A549 treated with DMSO at 1 μM for 4 hours (cell line): ENCODE results near the gene BACE1. TPM values are rescaled to one million over a fixed set of nuclear protein-coding genes. Genes with fewer than 3 reads are reported as not detected.

Experiments
- total RNA-seq: library from RNA; stranded (reverse); fragments of 200-300 nt; extraction: Qiagen RNA extraction; gene quantifications from 5 replicates; pipeline ENCODE4 v1.2.3, GENCODE V29; 2022; ENCODE audit warnings: low read depth

Gene BACE1
- 8.0 to 10.6 TPM (median 8.9 TPM) in 5 replicates for total RNA-seq

DNA sequence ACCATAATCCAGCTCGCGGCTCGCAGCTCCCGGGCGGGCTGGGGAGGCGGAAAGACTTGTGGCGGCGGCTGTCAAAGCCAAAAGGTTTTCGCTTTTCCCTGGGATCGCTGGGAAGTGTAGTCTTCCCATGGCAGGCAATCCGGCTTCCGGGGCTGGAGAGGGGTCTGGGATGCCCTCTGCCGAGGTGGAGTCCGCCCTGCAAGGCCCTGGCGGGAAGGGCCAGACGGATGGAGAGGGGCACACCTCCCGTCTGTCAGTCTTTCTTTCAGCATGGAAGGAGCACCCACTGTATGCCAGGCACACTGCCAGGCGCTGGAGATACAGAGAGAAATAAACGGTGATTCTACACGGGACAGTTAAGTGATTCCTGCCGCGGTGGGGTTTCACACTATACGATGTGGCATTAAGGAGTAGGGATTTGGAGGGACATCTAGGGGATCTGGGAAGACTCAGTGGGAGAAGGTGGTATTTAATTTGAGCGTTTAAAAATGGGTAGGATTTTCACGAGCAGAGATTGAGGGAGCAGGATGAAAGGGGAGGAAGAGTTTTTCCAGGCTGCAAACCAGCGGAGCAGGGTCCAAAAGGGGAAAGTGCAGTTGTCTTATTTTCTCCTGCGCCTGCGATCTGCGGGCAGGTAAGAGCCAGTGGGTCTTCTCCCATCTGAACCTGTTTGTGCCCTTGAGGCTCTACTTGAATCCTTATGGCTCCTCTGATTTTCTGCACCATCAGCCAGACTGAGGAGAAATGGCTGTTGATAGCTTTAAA, at the start of gene BACE1:
Gene BACE1 (minus strand): TSS at position 60 of the 765 bp plus-strand sequence. CDS start 461 bp downstream, outside the sequence.

DNA sequence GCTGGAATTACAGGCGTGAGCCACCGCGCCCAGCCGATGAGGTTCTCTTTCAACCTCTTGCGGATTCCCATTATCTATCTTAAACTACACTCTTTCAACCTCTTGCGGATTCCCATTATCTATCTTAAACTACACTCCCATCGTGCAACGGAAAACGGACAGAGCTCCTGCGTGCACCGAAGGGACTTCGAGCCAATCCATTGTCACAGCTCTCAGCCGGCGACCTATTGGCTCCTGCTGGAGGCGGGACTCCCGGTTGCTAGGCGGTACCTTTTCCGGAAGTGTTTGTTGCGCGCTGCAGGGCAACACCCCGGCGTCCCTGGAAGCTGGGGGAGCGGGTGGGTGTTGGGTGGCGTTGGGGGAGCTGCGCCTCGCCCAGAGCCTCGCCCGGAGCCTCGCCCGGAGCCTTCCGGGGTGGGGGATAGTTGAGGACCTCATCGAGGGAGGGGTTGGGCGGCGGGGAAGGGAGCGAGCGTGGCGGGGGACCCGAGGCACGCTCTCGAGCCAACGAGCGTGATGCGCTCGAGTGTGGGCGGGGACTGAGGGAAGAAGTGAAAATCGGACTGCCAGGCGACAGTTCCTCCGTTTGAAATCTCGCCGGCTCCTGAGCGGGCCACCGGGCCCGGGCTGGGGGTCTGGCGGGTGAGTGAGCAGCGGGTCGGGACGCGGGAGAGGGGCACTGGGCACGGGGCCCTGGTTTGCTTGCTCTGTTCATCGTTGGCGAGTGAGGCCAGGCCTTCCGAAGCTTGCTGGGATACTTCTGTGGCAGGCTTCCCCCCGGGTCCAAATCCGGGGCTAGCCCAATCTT, 11.7 kb upstream of the BACE1 start, which contains the start of gene CEP164:
Gene CEP164 (plus strand): TSS at position 288 of the 808 bp plus-strand sequence. CDS start 10,733 bp downstream, outside the sequence.

DNA sequence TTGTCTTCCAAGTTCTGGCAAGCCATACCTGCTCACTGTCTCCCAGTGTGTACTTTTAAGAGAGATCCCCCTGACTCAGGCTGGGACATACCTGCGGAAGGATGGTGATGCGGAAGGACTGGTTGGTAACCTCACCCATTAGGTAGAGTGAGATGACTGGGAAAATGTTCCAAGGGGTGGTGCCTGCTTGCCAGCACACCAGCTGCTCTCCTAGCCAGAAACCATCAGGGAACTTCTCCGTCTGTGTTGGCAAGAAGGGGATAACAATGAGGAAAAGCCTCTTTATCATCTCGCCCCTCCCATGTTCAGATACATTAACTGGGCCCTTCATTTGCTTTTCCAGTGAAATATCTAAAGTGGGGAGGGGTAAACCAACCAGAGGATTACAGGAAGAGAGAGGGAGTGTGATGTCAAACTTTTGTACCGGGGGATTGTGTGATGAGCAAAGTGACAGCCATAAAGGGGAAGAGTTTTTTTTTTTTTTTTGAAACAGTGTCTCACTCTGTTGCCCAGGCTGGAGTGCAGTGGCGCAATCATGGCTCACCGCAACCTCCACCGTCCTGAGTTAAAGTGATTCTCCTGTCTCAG, 25.2 kb downstream of the BACE1 start, which contains the start of gene BACE1-AS:
Gene BACE1-AS (plus strand): TSS at position 538 of the 588 bp plus-strand sequence.

Other genes starting within 250 kb of the BACE1 start
- 7.8 to 11.0 TPM (median 10.1 TPM) in 5 replicates for gene SIK3, start 217.8 kb downstream of the BACE1 start, total RNA-seq
- 33.9 to 45.2 TPM (median 41.4 TPM) in 5 replicates for gene PAFAH1B2, start 172.0 kb downstream of the BACE1 start, total RNA-seq
- 4.1 to 6.5 TPM (median 5.9 TPM) in 5 replicates for gene SIDT2, start 137.5 kb downstream of the BACE1 start, total RNA-seq
- gene TAGLN, start 116.9 kb downstream of the BACE1 start, total RNA-seq, result 58.4 to 157 TPM (median 104 TPM) in 5 replicates
- gene PCSK7, start 84.2 kb downstream of the BACE1 start, total RNA-seq, result 13.4 to 20.8 TPM (median 16.9 TPM) in 5 replicates
- 8.9 to 12.6 TPM (median 10.4 TPM) in 5 replicates for gene RNF214, start 83.6 kb downstream of the BACE1 start, total RNA-seq
- gene BACE1-AS, start 24.9 kb downstream of the BACE1 start, total RNA-seq, result 1.4 to 2.4 TPM (median 2.4 TPM) in 5 replicates
- gene CEP164, start 11.6 kb upstream of the BACE1 start, total RNA-seq, result 15.1 to 18.6 TPM (median 17.8 TPM) in 5 replicates